NCI-H146 treated with DMSO at 0.1 percent for 48 hours (cell line): ENCODE results near the gene NUP107.

Experiments
- DNase-seq: peaks from one replicate; lab custom pipeline; 2025; ENCODE audit not compliant: unreplicated experiment; lab: John Stamatoyannopoulos, UW

The NUP107 gene

GRCh38 chr12:68794653-68795251 lies 108.0 kb downstream of the NUP107 start:
- DNase-seq = no peak
